Endothelial cell of umbilical vein (primary cell): ENCODE measurements around the gene MYO16. TPM values are rescaled to one million over a fixed set of nuclear protein-coding genes. Genes with fewer than 3 reads are reported as not detected.

Experiments
- BruUV-seq: library from RNA; stranded (reverse); fragments of 400-500 nt; replicated peaks from 2 replicates; lab custom pipeline; 2021; lab: Mats Ljungman, UMichigan
- CTCF ChIA-PET: fragments of 300-600, 350-600 bp; sonication (Branson Sonifier 250); formaldehyde crosslinking; loops from one replicate; lab custom pipeline; 2021; ENCODE audit warnings: antibody characterized with exemption, inconsistent platforms; lab: Charles Lee
- POLR2A ChIA-PET: fragments of 300-600, 350-600 bp; sonication (Branson Sonifier 250); formaldehyde crosslinking; loops from one replicate; lab custom pipeline; 2021; ENCODE audit warnings: antibody characterized with exemption, inconsistent platforms; lab: Charles Lee
- DNase-seq: peaks from one replicate; pipeline ENCODE4 v3.0.0-alpha.2; 2011; ENCODE audit warnings: low read depth, low spot score
- FAIRE-seq: peaks from 2 replicates; lab custom pipeline; 2011; peaks lifted over from hg19 to GRCh38; lab: Jason Lieb, UNC
- H2AFZ ChIP-seq: 2 replicates; pipeline ENCODE4 v1.6.0; 2012; ENCODE audit warnings: low read depth, low read length, control low read depth, inconsistent platforms
- H3K27ac ChIP-seq: 2 replicates; pipeline ENCODE4 v1.5.1; 2011; ENCODE audit warnings: low read depth, mild to moderate bottlenecking, control low read depth, low read length, moderate library complexity; ENCODE audit not compliant: insufficient read depth
- H3K27me3 ChIP-seq, 2 experiments: 2 replicates each; pipeline versions ENCODE4 v1.6.0 to v1.6.1; 2011; ENCODE audit warnings: low read length in 2 of 2, mixed read lengths in 1 of 2; ENCODE audit not compliant: control insufficient read depth in 2 of 2, insufficient read depth in 2 of 2
- H3K36me3 ChIP-seq, 2 experiments: 2 replicates in 1 of 2; 3 replicates in 1 of 2; pipeline ENCODE4 v1.5.1; 2011; ENCODE audit warnings: low read length in 2 of 2, mild to moderate bottlenecking in 1 of 2, moderate library complexity in 1 of 2; ENCODE audit not compliant: control insufficient read depth in 2 of 2, insufficient read depth in 2 of 2; ENCODE audit errors: extremely low read depth in 1 of 2
- H3K4me1 ChIP-seq: 3 replicates; pipeline ENCODE4 v1.5.1; 2011; ENCODE audit warnings: mild to moderate bottlenecking, low read length; ENCODE audit not compliant: control insufficient read depth, insufficient read depth; ENCODE audit errors: extremely low read depth
- H3K4me2 ChIP-seq: 2 replicates; pipeline ENCODE4 v1.6.1; 2011; ENCODE audit warnings: low read length, control low read depth, mixed read lengths; ENCODE audit not compliant: insufficient read depth
- H3K4me3 ChIP-seq, 3 experiments: fragments of 200-600 bp in 1 of 3; sonication (generic), shearing (Covaris generic) in 1 of 3; replicated peaks in 1 of 3; 2 replicates each; pipeline ENCODE4 v1.5.1; 2011 to 2016; ENCODE audit warnings: control low read depth in 3 of 3, low read length in 3 of 3, mild to moderate bottlenecking in 2 of 3, inconsistent platforms in 1 of 3, low read depth in 1 of 3, moderate library complexity in 1 of 3; ENCODE audit not compliant: insufficient read depth in 1 of 3
- H3K79me2 ChIP-seq: 2 replicates; pipeline ENCODE4 v1.6.0; 2012; ENCODE audit warnings: low read length, inconsistent platforms; ENCODE audit not compliant: control insufficient read depth, insufficient read depth
- H3K9ac ChIP-seq: replicated peaks from 2 replicates; pipeline ENCODE3; 2011; ENCODE audit warnings: low read length, control low read depth; ENCODE audit not compliant: insufficient read depth; ENCODE audit errors: extremely low read depth
- H3K9me1 ChIP-seq: replicated peaks from 3 replicates; pipeline ENCODE4 v1.6.0; 2011; ENCODE audit warnings: mild to moderate bottlenecking, low read length; ENCODE audit not compliant: control insufficient read depth, insufficient read depth; ENCODE audit errors: extremely low read depth
- H3K9me3 ChIP-seq: replicated peaks from 2 replicates; pipeline ENCODE4 v1.5.1; 2012; ENCODE audit warnings: low read length, inconsistent platforms; ENCODE audit not compliant: control insufficient read depth, insufficient read depth
- H4K20me1 ChIP-seq: replicated peaks from 2 replicates; pipeline ENCODE3; 2011; ENCODE audit warnings: mild to moderate bottlenecking, low read length; ENCODE audit not compliant: control insufficient read depth, insufficient read depth; ENCODE audit errors: extremely low read depth
- EZH2 ChIP-seq: IDR thresholded peaks from 2 replicates; pipeline ENCODE4 v1.6.1; 2012; ENCODE audit warnings: borderline replicate concordance, low read depth, mild to moderate bottlenecking, moderate library complexity, low read length, inconsistent platforms; ENCODE audit not compliant: severe bottlenecking
- FOS ChIP-seq: IDR thresholded peaks from 2 replicates; pipeline ENCODE4 v1.6.1; 2011; ENCODE audit warnings: mild to moderate bottlenecking, low read length, moderate library complexity, borderline replicate concordance; ENCODE audit not compliant: insufficient read depth
- GATA2 ChIP-seq: IDR thresholded peaks from 2 replicates; pipeline ENCODE4 v1.7.0; 2011; ENCODE audit warnings: low read depth, mild to moderate bottlenecking, moderate library complexity, mixed read lengths, low read length; ENCODE audit not compliant: insufficient read length, insufficient read depth
- JUN ChIP-seq: IDR thresholded peaks from 2 replicates; pipeline ENCODE4 v1.6.1; 2011; ENCODE audit warnings: borderline replicate concordance, low read depth; ENCODE audit not compliant: insufficient read length, insufficient read depth
- MYC ChIP-seq: IDR thresholded peaks from one replicate; pipeline ENCODE4 v1.6.1; 2011; ENCODE audit warnings: mild to moderate bottlenecking, low read depth, low read length
- POLR2A ChIP-seq: IDR thresholded peaks from 2 replicates; pipeline ENCODE4 v1.6.1; 2012; ENCODE audit warnings: low read depth, mild to moderate bottlenecking, control low read depth, low read length
- POLR2AphosphoS5 ChIP-seq: IDR thresholded peaks from 2 replicates; pipeline ENCODE4 v1.6.1; 2012; ENCODE audit warnings: low read depth, mild to moderate bottlenecking, control low read depth, low read length, moderate library complexity; ENCODE audit not compliant: insufficient read depth
- dilution Hi-C: fragments of 300-500 bp; cut with MboI; formaldehyde crosslinking; loops from one replicate; pipeline ENCODE4 v1.15.0; 2019; ENCODE audit warnings: low sequenced_read_pairs; ENCODE audit not compliant: extremely low pct_ligation_motif_present
- intact Hi-C: fragments of 100-400 bp; cut with micrococcal nuclease; formaldehyde crosslinking; loops from one replicate; pipeline ENCODE4 v1.10.0; 2022
- polyA plus RNA-seq, 4 experiments: library from polyadenylated mRNA; depleted of rRNA in 3 of 4; stranded (reverse) in 3 of 4; unstranded in 1 of 4; fragments of >200 nt; gene quantifications; 2 replicates each; pipeline versions ENCODE4 v1.2.1 to v1.2.3, GENCODE V29; 2011 to 2012; ENCODE audit warnings: missing spikeins in 1 of 4
- total RNA-seq: library from RNA; stranded (reverse); gene quantifications from 2 replicates; pipeline ENCODE4 v1.2.3, GENCODE V29; 2021
- TF ChIP-seq, protein P1 (sequence below): IDR thresholded peaks from 2 replicates; pipeline ENCODE4 v1.6.1; 2011; ENCODE audit not compliant: insufficient read depth, insufficient read length
- TF ChIP-seq, protein P2 (sequence below), 2 donors: IDR thresholded peaks; 1 replicate in 1 of 2; 2 replicates in 1 of 2; pipeline ENCODE4 v1.5.1; 2011; ENCODE audit warnings: low read length in 2 of 2, mild to moderate bottlenecking in 2 of 2, moderate library complexity in 2 of 2, control low read depth in 1 of 2, inconsistent platforms in 1 of 2, low read depth in 1 of 2; ENCODE audit not compliant: insufficient read depth in 1 of 2; ENCODE audit errors: extremely low read depth in 1 of 2

Gene MYO16
- total and polyA plus RNA-seq, 2 donors (not counting 3 experiments of a cell fraction or from before 2014, with no cell fraction given), result 0.03 to 0.04 TPM

DNA sequence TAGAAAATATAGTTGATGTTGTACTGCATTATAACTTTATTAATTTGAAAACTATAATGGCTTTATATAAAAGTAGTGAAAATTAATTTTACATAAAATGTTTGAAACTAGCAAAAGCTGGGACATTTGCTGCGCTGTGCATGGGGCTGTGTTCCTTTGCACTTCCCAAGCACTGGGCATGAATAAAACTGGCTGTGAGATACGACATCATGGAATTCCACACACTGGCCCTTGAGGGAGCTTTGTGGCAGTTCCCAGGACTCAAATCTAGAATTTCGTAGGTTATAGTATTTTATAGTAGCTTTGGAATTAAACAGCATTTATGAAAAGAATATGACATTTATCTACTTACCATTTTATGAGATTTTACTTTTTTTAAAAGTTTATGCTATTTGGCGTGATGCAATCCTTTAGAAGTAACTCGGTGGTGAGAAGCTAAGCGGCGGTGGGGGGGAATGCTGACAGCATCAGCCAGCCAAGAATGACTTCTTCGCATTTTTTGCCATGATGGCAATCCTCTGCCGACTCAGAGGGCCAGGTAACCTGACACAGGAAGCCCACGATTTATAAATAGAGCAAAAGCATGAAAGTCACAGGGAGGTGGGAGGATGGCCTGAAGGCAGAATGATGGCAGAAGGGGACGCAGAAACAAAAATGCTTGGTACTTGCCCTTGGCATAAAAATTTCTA, 553.5 kb downstream of the MYO16 start:
- no peak overlapping the region for H2AFZ ChIP-seq
- POLR2A ChIA-PET, result no interaction called here

More for the DNA sequence above, 553.5 kb downstream of the MYO16 start:
- H3K27ac ChIP-seq, result no peak overlapping the region
- no peaks in the 10 kb centered on the region for H3K36me3 ChIP-seq
- H3K9me1 ChIP-seq, result no peaks in the 10 kb centered on the region
- no peaks in the 10 kb centered on the region for H3K9me3 ChIP-seq
- FAIRE-seq (no peak), DNase-seq (no peak)
- CTCF ChIA-PET, result interaction anchor here (1.6 kb wide), 1 partner anchor 16 kb away, joined by 4 read pairs; no protein-coding TSS in a partner anchor
- H3K79me2 ChIP-seq, result no peaks in the 10 kb centered on the region
- TF ChIP-seq, protein P1, sequence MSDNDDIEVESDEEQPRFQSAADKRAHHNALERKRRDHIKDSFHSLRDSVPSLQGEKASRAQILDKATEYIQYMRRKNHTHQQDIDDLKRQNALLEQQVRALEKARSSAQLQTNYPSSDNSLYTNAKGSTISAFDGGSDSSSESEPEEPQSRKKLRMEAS, result no peak
- no peak for TF ChIP-seq EZH2
- no peak for TF ChIP-seq FOS
- no peak for TF ChIP-seq JUN
- TF ChIP-seq GATA2, result no peak
- TF ChIP-seq, protein P2, sequence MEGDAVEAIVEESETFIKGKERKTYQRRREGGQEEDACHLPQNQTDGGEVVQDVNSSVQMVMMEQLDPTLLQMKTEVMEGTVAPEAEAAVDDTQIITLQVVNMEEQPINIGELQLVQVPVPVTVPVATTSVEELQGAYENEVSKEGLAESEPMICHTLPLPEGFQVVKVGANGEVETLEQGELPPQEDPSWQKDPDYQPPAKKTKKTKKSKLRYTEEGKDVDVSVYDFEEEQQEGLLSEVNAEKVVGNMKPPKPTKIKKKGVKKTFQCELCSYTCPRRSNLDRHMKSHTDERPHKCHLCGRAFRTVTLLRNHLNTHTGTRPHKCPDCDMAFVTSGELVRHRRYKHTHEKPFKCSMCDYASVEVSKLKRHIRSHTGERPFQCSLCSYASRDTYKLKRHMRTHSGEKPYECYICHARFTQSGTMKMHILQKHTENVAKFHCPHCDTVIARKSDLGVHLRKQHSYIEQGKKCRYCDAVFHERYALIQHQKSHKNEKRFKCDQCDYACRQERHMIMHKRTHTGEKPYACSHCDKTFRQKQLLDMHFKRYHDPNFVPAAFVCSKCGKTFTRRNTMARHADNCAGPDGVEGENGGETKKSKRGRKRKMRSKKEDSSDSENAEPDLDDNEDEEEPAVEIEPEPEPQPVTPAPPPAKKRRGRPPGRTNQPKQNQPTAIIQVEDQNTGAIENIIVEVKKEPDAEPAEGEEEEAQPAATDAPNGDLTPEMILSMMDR (IDR thresholded peaks at IDR 0.05; ENCODE audit: extremely low read depth in 1 of 2, insufficient read depth in 1 of 2, low read depth in 1 of 2, low read length in 2 of 2), result no peak
- no peak for TF ChIP-seq MYC
- no peak for TF ChIP-seq POLR2A
- no peak for TF ChIP-seq POLR2AphosphoS5
- H3K4me2 ChIP-seq, result no peak overlapping the region
- no peaks in the 10 kb centered on the region for H4K20me1 ChIP-seq
- no peak overlapping the region for H3K4me3 ChIP-seq
- intact Hi-C loops, result no loop called here
- peaks cover 0 to 2% of the 10 kb centered on the region in 2 experiments for H3K27me3 ChIP-seq
- H3K9ac ChIP-seq, result no peak overlapping the region
- no peaks in the 10 kb centered on the region for H3K4me1 ChIP-seq
- dilution Hi-C loops, result no loop called here
- BruUV-seq, result no TSS peak
